Measurements from ENCODE around the gene SLC6A18. TPM values are rescaled to one million over a fixed set of nuclear protein-coding genes. Genes with fewer than 3 reads are reported as not detected.
"Not testable (repeated sequence)": the region's sequence is repeated elsewhere in the genome, so short reads cannot be mapped to it uniquely, and the experiment has no call there.

SLC6A18 gene
- total RNA-seq, 8 experiments from 2014 or later, result 0.14 TPM; not detected in 7

GRCh38 chr5:1272201-1272600, 47.0 kb downstream of the SLC6A18 start:
- Histone ChIP-seq H3K4me1 (replicated peaks in 1 of 2) (no peaks in the 10 kb centered on the region), H3K4me3 (no peak overlapping the region), H3K27ac (no peak overlapping the region)
- in situ Hi-C loops (cut with MboI; ENCODE audit: low pct_unique_long_range_greater_than_20kb in 2 of 9, low sequenced_read_pairs in 9 of 9, unreplicated experiment in 9 of 9), result no loop called here
- ATAC-seq (replicated peaks in 6 of 8), result no peak
- WGBS, 10 experiments, result 100% methylated on average over 1 of the region's 21 CpGs; no CpG with 5 or more reads in 9 of the 10 experiments

GRCh38 chr5:1273745-1274144, 48.6 kb downstream of the SLC6A18 start:
- H3K4me3 ChIP-seq, result no peak overlapping the region
- ATAC-seq (replicated peaks in 6 of 8), result no peak
- H3K4me1 ChIP-seq (replicated peaks in 1 of 2), result no peaks in the 10 kb centered on the region
- in situ Hi-C loops (cut with MboI; ENCODE audit: low pct_unique_long_range_greater_than_20kb in 2 of 9, low sequenced_read_pairs in 9 of 9, unreplicated experiment in 9 of 9), result no loop called here
- 67 to 100% (median 97%) methylated on average over 1 to 7 of the region's 20 CpGs; no CpG with 5 or more reads in 5 of the 10 experiments for WGBS, 10 experiments
- no peak overlapping the region for H3K27ac ChIP-seq

GRCh38 chr5:1274471-1274870, 49.3 kb downstream of the SLC6A18 start:
- 70 to 100% (median 89%) methylated on average over 1 to 13 of the region's 16 CpGs; no CpG with 5 or more reads in 2 of the 10 experiments for WGBS, 10 experiments
- H3K4me3 ChIP-seq, result no peak overlapping the region
- no peaks in the 10 kb centered on the region for H3K4me1 ChIP-seq (replicated peaks in 1 of 2)
- H3K27ac ChIP-seq, result no peak overlapping the region
- ATAC-seq (replicated peaks in 6 of 8), result no peak
- in situ Hi-C loops (cut with MboI; ENCODE audit: low pct_unique_long_range_greater_than_20kb in 2 of 9, low sequenced_read_pairs in 9 of 9, unreplicated experiment in 9 of 9), result no loop called here

GRCh38 chr5:1275397-1276391, 50.5 kb downstream of the SLC6A18 start:
- in situ Hi-C loops (cut with MboI; ENCODE audit: low pct_unique_long_range_greater_than_20kb in 2 of 9, low sequenced_read_pairs in 9 of 9, unreplicated experiment in 9 of 9); ATAC-seq (replicated peaks in 6 of 8); H3K4me3 ChIP-seq; H3K27ac ChIP-seq; H3K4me1 ChIP-seq (replicated peaks in 1 of 2): not testable (repeated sequence)
- WGBS, 10 experiments, result 24 to 100% (median 92%) methylated on average over 2 to 5 of the region's 10 CpGs; no CpG with 5 or more reads in 5 of the 10 experiments

GRCh38 chr5:1276930-1277329, 51.7 kb downstream of the SLC6A18 start:
- 0 to 93% (median 78%) methylated on average over 1 to 15 of the region's 20 CpGs; no CpG with 5 or more reads in 4 of the 10 experiments for WGBS, 10 experiments
- Histone ChIP-seq H3K4me3 (no peak overlapping the region), H3K27ac (no peak overlapping the region), H3K4me1 (replicated peaks in 1 of 2) (no peaks in the 10 kb centered on the region)
- no peak for ATAC-seq (replicated peaks in 6 of 8)
- in situ Hi-C loops (cut with MboI; ENCODE audit: low pct_unique_long_range_greater_than_20kb in 2 of 9, low sequenced_read_pairs in 9 of 9, unreplicated experiment in 9 of 9), result no loop called here

GRCh38 chr5:1277331-1277730, 52.1 kb downstream of the SLC6A18 start:
- H3K4me1 ChIP-seq (replicated peaks in 1 of 2), result no peaks in the 10 kb centered on the region
- no peak overlapping the region for H3K27ac ChIP-seq
- no peak overlapping the region for H3K4me3 ChIP-seq
- 40% methylated on average over 2 of the region's 21 CpGs; no CpG with 5 or more reads in 9 of the 10 experiments for WGBS, 10 experiments
- ATAC-seq (replicated peaks in 6 of 8), result no peak
- in situ Hi-C loops (cut with MboI; ENCODE audit: low pct_unique_long_range_greater_than_20kb in 2 of 9, low sequenced_read_pairs in 9 of 9, unreplicated experiment in 9 of 9), result no loop called here

- no peak overlapping the region for H3K4me3 ChIP-seq
- in situ Hi-C loops (cut with MboI; ENCODE audit: low pct_unique_long_range_greater_than_20kb in 2 of 9, low sequenced_read_pairs in 9 of 9, unreplicated experiment in 9 of 9), result no loop called here
- no peak for ATAC-seq (replicated peaks in 6 of 8)
- no peaks in the 10 kb centered on the region for H3K4me1 ChIP-seq (replicated peaks in 1 of 2)
- no peak overlapping the region for H3K27ac ChIP-seq
- WGBS, 10 experiments, result 80 to 91% methylated on average over 1 to 4 of the region's 10 CpGs; no CpG with 5 or more reads in 8 of the 10 experiments
Observed at GRCh38 chr5:1277781-1278180, 52.6 kb downstream of the SLC6A18 start.

GRCh38 chr5:1278216-1278615, 53.0 kb downstream of the SLC6A18 start:
- WGBS, 10 experiments, result 40 to 100% (median 95%) methylated on average over 1 to 7 of the region's 13 CpGs; no CpG with 5 or more reads in 4 of the 10 experiments
- in situ Hi-C loops (cut with MboI; ENCODE audit: low pct_unique_long_range_greater_than_20kb in 2 of 9, low sequenced_read_pairs in 9 of 9, unreplicated experiment in 9 of 9), result no loop called here
- Histone ChIP-seq H3K27ac (no peak overlapping the region), H3K4me3 (no peak overlapping the region), H3K4me1 (replicated peaks in 1 of 2) (no peaks in the 10 kb centered on the region)
- ATAC-seq (replicated peaks in 6 of 8), result no peak

- Histone ChIP-seq H3K4me1 (replicated peaks in 1 of 2) (no peaks in the 10 kb centered on the region), H3K27ac (no peak overlapping the region), H3K4me3 (no peak overlapping the region)
- ATAC-seq (replicated peaks in 6 of 8), result no peak
- WGBS, 10 experiments, result 90 to 98% (median 93%) methylated on average over 2 to 14 of the region's 42 CpGs; no CpG with 5 or more reads in 6 of the 10 experiments
- in situ Hi-C loops (cut with MboI; ENCODE audit: low pct_unique_long_range_greater_than_20kb in 2 of 9, low sequenced_read_pairs in 9 of 9, unreplicated experiment in 9 of 9), result no loop called here
Observed at GRCh38 chr5:1278656-1279442, 53.7 kb downstream of the SLC6A18 start.

GRCh38 chr5:1279443-1280151, 54.4 kb downstream of the SLC6A18 start:
- Histone ChIP-seq H3K4me3 (no peak overlapping the region), H3K27ac (no peak overlapping the region), H3K4me1 (replicated peaks in 1 of 2) (no peaks in the 10 kb centered on the region)
- no peak for ATAC-seq (replicated peaks in 6 of 8)
- 34 to 60% (median 40%) methylated on average over 1 to 3 of the region's 34 CpGs; no CpG with 5 or more reads in 7 of the 10 experiments for WGBS, 10 experiments
- in situ Hi-C loops (cut with MboI; ENCODE audit: low pct_unique_long_range_greater_than_20kb in 2 of 9, low sequenced_read_pairs in 9 of 9, unreplicated experiment in 9 of 9), result no loop called here

- in situ Hi-C loops (cut with MboI; ENCODE audit: low pct_unique_long_range_greater_than_20kb in 2 of 9, low sequenced_read_pairs in 9 of 9, unreplicated experiment in 9 of 9), result no loop called here
- Histone ChIP-seq H3K4me1 (replicated peaks in 1 of 2) (no peaks in the 10 kb centered on the region), H3K27ac (no peak overlapping the region), H3K4me3 (no peak overlapping the region)
- 60 to 100% (median 78%) methylated on average over 2 to 5 of the region's 32 CpGs; no CpG with 5 or more reads in 5 of the 10 experiments for WGBS, 10 experiments
- ATAC-seq (replicated peaks in 6 of 8), result no peak
Observed at GRCh38 chr5:1280177-1281037, 55.2 kb downstream of the SLC6A18 start.
